RWPE2 (cell line): ENCODE data around the gene APOA1.
A peak's percentile ranks its signal among the peaks of the same experiment; 100 is the strongest.
"Not testable (repeated sequence)": the region's sequence is repeated elsewhere in the genome, so short reads cannot be mapped to it uniquely, and the experiment has no call there.

ENCODE experiments used
- ATAC-seq: fragments of 200-7000 bp; cut with Tn5 transposase; 3 replicates; pipeline ENCODE4 v1.9.1; 2021; ENCODE audit warnings: low read depth
- DNase-seq: peaks from one replicate; pipeline ENCODE4 v3.0.0-alpha.2; 2020; ENCODE audit warnings: low spot score
- H3K27ac ChIP-seq: fragments of 450-650 bp; 2 replicates; pipeline ENCODE4 v1.5.1; 2017; ENCODE audit warnings: mild to moderate bottlenecking; ENCODE audit not compliant: poor library complexity, severe bottlenecking
- H3K27me3 ChIP-seq: fragments of 250-450 bp; sonication (Bioruptor Pico); 2 replicates; pipeline ENCODE4 v1.5.1; 2021; ENCODE audit warnings: mild to moderate bottlenecking, moderate library complexity; ENCODE audit not compliant: insufficient read depth, poor library complexity, severe bottlenecking
- H3K36me3 ChIP-seq: fragments of 250-450 bp; sonication (Bioruptor Pico); 2 replicates; pipeline ENCODE4 v1.5.1; 2020; ENCODE audit warnings: low read depth, mild to moderate bottlenecking, moderate library complexity
- H3K4me1 ChIP-seq: fragments of 250-450 bp; sonication (Bioruptor Pico); 2 replicates; pipeline ENCODE4 v1.5.1; 2021; ENCODE audit warnings: mild to moderate bottlenecking, moderate library complexity; ENCODE audit not compliant: insufficient read depth, poor library complexity, severe bottlenecking
- H3K4me3 ChIP-seq: fragments of 250-450 bp; sonication (Bioruptor Pico); 2 replicates; pipeline ENCODE4 v1.5.1; 2021; ENCODE audit warnings: mild to moderate bottlenecking, moderate library complexity; ENCODE audit not compliant: severe bottlenecking
- H3K9me3 ChIP-seq: fragments of 250-450 bp; sonication (Bioruptor Pico); 2 replicates; pipeline ENCODE4 v1.5.1; 2021; ENCODE audit warnings: mild to moderate bottlenecking, moderate library complexity; ENCODE audit not compliant: severe bottlenecking
- TF ChIP-seq, protein P1 (sequence below): fragments of 450-650 bp; IDR thresholded peaks from one replicate; pipeline ENCODE4 v1.5.1; 2017; ENCODE audit warnings: mild to moderate bottlenecking, moderate library complexity; ENCODE audit not compliant: poor library complexity, severe bottlenecking

APOA1 gene

DNA sequence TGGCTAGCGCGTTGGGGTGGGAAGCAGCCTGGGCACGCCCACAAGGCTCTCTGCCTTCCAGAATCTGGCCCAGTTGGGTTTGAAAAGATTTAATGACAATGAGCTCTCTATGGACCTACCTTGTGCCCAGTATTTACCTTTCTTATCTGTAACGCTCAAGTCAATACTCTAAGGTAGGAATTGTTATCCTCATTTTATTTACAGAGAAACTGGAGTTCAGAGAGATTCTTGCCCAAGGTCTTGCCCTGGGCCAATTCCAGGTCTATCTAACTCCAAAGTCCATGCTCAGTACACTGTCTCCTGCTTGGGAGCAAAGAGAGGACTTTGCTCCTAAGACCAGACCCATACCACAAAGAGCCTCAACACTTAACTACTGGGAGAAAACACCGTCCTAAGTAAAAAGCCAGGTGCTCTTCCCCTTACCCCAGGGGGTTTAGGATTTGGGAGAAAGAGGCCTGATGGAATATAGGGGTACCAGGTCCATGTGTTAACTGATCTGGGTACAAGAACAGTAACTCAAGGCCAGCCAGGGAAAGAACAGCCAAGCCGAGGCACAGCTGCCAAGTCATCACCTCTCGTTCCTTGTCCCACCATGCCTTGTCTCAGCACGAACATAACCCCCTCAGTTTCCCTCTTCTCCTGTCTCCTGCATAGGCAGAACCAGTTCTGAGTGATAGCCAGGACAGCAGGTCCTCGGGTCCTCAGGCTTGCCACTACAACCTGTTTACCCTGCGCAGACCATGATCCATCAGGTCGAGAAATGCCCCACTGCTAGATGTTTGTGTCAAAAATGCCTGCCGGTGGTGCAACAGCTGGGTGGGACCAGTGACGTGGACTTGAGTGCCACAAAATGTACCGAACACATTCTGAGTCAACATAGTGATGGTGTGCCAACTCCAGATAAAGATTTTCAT is 28.9 kb downstream of the APOA1 start:
- H3K4me1 ChIP-seq: no peaks in the 10 kb centered on the region
- H3K9me3 ChIP-seq: peaks cover 2% of the 10 kb centered on the region
- H3K4me3 ChIP-seq: no peak overlapping the region
- no peak overlapping the region for H3K27ac ChIP-seq
- DNase-seq (no peak), ATAC-seq (0 out of 3 replicates have a peak, but pooled peaks have one; percentile 21)
- TF ChIP-seq, protein P1, sequence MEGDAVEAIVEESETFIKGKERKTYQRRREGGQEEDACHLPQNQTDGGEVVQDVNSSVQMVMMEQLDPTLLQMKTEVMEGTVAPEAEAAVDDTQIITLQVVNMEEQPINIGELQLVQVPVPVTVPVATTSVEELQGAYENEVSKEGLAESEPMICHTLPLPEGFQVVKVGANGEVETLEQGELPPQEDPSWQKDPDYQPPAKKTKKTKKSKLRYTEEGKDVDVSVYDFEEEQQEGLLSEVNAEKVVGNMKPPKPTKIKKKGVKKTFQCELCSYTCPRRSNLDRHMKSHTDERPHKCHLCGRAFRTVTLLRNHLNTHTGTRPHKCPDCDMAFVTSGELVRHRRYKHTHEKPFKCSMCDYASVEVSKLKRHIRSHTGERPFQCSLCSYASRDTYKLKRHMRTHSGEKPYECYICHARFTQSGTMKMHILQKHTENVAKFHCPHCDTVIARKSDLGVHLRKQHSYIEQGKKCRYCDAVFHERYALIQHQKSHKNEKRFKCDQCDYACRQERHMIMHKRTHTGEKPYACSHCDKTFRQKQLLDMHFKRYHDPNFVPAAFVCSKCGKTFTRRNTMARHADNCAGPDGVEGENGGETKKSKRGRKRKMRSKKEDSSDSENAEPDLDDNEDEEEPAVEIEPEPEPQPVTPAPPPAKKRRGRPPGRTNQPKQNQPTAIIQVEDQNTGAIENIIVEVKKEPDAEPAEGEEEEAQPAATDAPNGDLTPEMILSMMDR: no peak
- H3K36me3 ChIP-seq: no peaks in the 10 kb centered on the region
- no peaks in the 10 kb centered on the region for H3K27me3 ChIP-seq

DNA sequence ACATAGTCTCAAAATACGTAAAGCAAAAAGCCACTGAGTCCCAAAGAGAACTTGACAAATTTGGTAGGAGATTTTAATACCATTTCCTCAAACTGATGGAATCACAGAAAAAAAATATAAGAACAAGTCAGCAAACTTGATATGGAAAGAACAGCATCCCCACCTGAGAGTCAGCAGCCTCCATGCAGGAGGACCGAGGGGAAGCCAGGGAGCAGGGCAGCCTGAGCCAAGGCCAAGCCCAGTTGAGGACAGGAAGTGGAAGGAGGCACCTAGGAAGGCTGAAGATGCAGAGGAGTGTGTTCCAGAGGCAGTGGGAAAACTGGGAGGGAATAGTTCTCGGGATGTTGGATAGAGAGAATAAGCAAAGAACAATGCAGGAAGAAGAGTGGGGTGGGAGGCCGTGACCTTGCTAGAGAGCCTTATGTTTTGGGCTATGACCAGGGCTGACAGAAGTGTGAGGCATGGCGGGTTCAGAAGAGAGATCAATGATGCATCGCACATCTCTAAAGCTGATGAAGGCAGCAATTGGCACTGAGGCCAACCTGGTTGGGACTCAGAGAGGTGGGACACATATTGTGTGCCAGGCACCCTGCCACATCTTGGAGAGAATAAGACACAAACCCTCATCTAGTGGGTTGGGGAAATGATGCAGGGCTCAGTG is 29.7 kb downstream of the APOA1 start:
- Histone ChIP-seq H3K4me3 (no peak overlapping the region), H3K27ac (no peak overlapping the region), H3K27me3 (no peaks in the 10 kb centered on the region), H3K36me3 (no peaks in the 10 kb centered on the region), H3K4me1 (no peaks in the 10 kb centered on the region), H3K9me3 (peaks cover 2% of the 10 kb centered on the region)
- DNase-seq: no peak
- TF ChIP-seq, protein P1: no peak
- ATAC-seq: no peak

DNA sequence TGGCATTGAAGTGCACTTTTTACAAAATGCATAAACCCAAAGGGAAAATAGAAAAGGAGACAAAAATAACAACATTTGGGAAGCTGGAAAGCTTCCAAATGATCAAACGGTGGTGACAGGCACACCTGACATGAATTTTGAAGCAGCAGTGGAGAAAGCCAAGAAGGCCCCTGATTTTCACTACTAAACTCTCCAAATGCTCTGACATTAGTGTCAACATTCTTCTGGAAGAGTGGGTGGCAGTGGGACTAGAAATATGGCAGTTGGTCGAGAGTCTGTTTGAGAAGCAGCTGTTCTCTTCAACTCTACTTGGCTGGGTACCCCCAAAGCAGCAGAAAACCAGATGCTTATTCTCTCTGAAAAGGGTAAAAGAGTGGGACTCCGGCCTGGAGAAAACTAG is 33.4 kb downstream of the APOA1 start:
- no peaks in the 10 kb centered on the region for H3K4me1 ChIP-seq
- TF ChIP-seq, protein P1: no peak
- no peak for ATAC-seq
- no peak overlapping the region for H3K27ac ChIP-seq
- no peaks in the 10 kb centered on the region for H3K9me3 ChIP-seq
- no peaks in the 10 kb centered on the region for H3K36me3 ChIP-seq
- DNase-seq: no peak
- no peak overlapping the region for H3K4me3 ChIP-seq
- H3K27me3 ChIP-seq: no peaks in the 10 kb centered on the region

DNA sequence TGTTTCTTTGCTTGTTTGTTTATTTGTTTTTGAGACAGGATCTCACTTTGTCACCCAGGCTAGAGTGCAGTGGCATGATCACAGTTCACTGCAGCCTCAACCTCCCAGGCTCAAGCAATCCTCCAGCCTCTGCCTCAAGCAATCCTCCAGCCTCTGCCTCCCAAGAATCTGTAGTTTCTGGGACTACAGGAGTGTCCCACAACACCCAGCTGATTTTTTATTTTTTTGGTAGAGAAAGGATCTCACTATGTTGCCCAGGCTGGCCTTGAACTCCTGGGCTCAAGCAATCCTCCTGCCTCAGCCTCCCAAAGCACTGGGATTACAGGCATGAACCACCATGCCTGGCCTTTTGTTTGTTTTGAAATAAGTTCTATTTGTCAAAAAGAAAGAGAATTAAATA is 35.8 kb downstream of the APOA1 start:
- not testable (repeated sequence) for H3K9me3 ChIP-seq, ATAC-seq, H3K27ac ChIP-seq, H3K27me3 ChIP-seq, H3K4me1 ChIP-seq, DNase-seq, H3K36me3 ChIP-seq, H3K4me3 ChIP-seq

DNA sequence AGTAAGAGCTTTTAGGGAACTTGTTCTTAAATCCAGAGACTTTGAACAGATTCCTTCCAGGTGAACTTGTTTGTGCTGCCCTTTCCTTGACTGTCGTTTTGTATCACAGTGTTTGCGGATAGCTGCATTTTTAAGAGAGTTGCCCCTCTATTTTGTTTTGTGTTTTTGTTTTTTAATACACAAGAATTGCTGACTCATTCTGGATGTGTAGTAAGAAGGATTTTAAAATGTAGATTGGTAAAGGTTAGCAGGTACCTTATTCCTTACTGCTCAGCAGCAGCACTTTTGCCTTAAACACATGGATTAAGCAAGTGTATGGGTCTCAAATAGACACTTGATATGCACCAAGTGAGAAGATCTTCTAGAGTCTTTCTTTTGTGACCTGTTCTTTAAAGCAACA is 36.8 kb downstream of the APOA1 start:
- H3K36me3 ChIP-seq: no peaks in the 10 kb centered on the region

More for the DNA sequence above, 36.8 kb downstream of the APOA1 start:
- H3K4me3 ChIP-seq: no peak overlapping the region
- DNase-seq (no peak), ATAC-seq (no peak)
- no peaks in the 10 kb centered on the region for H3K9me3 ChIP-seq
- TF ChIP-seq, protein P1: no peak
- no peaks in the 10 kb centered on the region for H3K4me1 ChIP-seq
- no peak overlapping the region for H3K27ac ChIP-seq
- H3K27me3 ChIP-seq: no peaks in the 10 kb centered on the region
